ENCODE measurements around the gene UGT1A6. TPM values are rescaled to one million over a fixed set of nuclear protein-coding genes. Genes with fewer than 3 reads are reported as not detected.

The UGT1A6 gene
- total and polyA plus RNA-seq, 12 donors = not detected

DNA sequence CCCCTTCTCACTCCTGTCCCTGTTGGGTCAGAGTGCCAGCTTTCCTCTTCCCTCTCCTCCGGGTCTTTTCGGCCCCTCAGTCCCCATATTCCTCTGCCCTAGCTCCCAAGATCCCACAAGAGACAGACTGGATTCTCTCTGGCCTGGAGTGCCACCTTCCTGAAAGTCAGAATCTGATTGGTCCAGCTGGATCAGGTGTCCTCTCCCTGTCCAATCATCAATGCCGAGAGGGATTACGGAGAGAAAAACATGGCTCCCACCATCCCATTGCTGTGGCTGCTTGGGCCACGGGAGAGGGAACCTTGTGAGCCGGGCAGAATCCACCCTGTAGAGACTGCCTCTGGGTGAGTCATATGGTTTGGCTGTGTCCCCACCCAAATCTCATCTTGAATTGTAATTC, 82.7 kb downstream of the UGT1A6 start:
- Histone ChIP-seq H3K9me3 (peaks cover 0 to 9% (median 0%) of the 10 kb centered on the region in 11 donors), H3K36me3 (no peaks in the 10 kb centered on the region), H3K4me3 (no peak overlapping the region), H3K27me3 (peaks cover 0 to 19% (median 0%) of the 10 kb centered on the region in 7 donors), H3K4me1 (no peaks in the 10 kb centered on the region), H3K27ac (no peak overlapping the region)
- ATAC-seq = no peak
- intact Hi-C loops (cut with DNase I) = no loop called here
- 89 to 97% methylated on average over 6 of the region's 6 CpGs for WGBS, 2 donors
- no peak for DNase-seq
- TF ChIP-seq, protein P1, sequence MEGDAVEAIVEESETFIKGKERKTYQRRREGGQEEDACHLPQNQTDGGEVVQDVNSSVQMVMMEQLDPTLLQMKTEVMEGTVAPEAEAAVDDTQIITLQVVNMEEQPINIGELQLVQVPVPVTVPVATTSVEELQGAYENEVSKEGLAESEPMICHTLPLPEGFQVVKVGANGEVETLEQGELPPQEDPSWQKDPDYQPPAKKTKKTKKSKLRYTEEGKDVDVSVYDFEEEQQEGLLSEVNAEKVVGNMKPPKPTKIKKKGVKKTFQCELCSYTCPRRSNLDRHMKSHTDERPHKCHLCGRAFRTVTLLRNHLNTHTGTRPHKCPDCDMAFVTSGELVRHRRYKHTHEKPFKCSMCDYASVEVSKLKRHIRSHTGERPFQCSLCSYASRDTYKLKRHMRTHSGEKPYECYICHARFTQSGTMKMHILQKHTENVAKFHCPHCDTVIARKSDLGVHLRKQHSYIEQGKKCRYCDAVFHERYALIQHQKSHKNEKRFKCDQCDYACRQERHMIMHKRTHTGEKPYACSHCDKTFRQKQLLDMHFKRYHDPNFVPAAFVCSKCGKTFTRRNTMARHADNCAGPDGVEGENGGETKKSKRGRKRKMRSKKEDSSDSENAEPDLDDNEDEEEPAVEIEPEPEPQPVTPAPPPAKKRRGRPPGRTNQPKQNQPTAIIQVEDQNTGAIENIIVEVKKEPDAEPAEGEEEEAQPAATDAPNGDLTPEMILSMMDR (IDR thresholded peaks at IDR 0.05) = no peak

DNA sequence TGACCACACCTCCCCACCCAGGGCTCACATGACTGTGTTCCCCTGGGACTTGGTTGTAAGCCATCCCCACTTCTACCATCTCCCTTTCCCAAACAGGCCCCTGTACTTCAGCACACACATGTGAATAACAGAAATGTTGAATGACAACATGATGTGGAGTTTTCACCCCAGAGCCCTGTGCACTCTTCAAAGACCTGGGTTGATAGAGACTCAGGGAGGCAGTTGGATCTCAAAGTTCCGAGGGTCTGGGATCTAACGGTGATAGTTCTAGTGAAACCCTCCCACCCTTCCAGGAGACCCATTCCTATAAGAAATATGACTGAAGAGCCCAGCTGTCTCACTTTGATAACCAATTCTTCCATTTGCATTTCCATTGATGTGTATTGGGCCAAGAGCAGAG, 85.3 kb downstream of the UGT1A6 start, which contains the start of gene MROH2A:
Gene MROH2A, plus strand, starts transcription at position 301 of the 400 bp plus-strand sequence. CDS start 1,029 bp downstream, outside the sequence.
- intact Hi-C loops (cut with DNase I) = no loop called here
- WGBS, 2 donors = 76 to 83% methylated on average over 2 of the region's 2 CpGs
- TF ChIP-seq, protein P1 (IDR thresholded peaks at IDR 0.05) = no peak
- peaks cover 0 to 16% (median 0%) of the 10 kb centered on the region in 7 donors for H3K27me3 ChIP-seq
- H3K4me3 ChIP-seq = no peak within 1 kb of the TSS
- H3K36me3 ChIP-seq = no peaks in the 10 kb centered on the region
- DNase-seq (no peak), ATAC-seq (no peak)
- H3K9me3 ChIP-seq = peaks cover 0 to 9% (median 0%) of the 10 kb centered on the region in 11 donors
- H3K4me1 ChIP-seq = no peaks in the 10 kb centered on the region
- H3K27ac ChIP-seq = no peak within 1 kb of the TSS

DNA sequence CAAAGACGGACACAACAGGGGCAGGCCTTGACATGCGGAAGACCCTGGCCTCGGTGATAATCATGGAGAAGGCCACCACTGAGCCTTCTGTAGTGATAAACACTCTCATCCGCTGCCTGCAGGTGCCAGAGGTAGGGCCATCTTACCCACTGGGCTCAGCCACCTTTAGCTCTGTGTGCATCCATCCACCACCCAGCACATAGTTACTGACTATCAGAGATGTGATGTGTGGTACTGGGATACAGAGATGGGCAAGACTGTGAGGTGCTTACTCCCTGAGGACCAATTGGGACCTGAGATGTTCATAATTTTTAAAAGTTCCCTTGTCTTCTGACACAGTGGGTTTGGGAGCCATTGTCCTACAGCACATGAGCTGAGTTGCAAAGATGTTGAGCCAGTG, 87.0 kb downstream of the UGT1A6 start:
- Histone ChIP-seq H3K4me3 (no peak overlapping the region), H3K27ac (no peak overlapping the region), H3K36me3 (no peaks in the 10 kb centered on the region), H3K27me3 (peaks cover 0 to 21% (median 0%) of the 10 kb centered on the region in 7 donors), H3K4me1 (no peaks in the 10 kb centered on the region), H3K9me3 (peaks cover 0 to 9% (median 0%) of the 10 kb centered on the region in 11 donors)
- 86 to 89% methylated on average over 4 of the region's 4 CpGs for WGBS, 2 donors
- ATAC-seq (no peak), DNase-seq (no peak)
- intact Hi-C loops (cut with DNase I) = no loop called here
- TF ChIP-seq, protein P1 (IDR thresholded peaks at IDR 0.05) = no peak

DNA sequence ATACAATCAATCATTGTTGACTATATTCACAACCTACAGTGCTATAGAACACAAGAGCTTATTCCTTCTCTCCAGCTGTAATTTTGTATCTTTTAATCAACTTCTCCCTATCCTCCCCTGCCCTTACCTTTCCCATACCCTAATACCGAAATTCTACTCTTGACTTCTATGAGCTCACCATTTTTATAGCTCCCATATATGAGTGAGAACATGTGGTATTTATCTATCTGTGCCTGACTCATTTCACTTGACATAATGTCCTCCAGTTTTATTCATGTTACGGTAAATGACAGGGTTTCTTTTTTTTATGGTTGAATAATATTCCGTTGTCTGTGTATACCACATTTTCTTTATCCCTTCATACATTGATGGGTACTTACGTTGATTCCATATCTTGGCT, 88.1 kb downstream of the UGT1A6 start:
- peaks cover 0 to 21% (median 0%) of the 10 kb centered on the region in 7 donors for H3K27me3 ChIP-seq
- H3K4me1 ChIP-seq = no peaks in the 10 kb centered on the region
- peaks cover 0 to 9% (median 0%) of the 10 kb centered on the region in 11 donors for H3K9me3 ChIP-seq
- TF ChIP-seq, protein P1 (IDR thresholded peaks at IDR 0.05) = no peak
- no peak overlapping the region for H3K4me3 ChIP-seq
- no peak overlapping the region for H3K27ac ChIP-seq
- intact Hi-C loops (cut with DNase I) = no loop called here
- 87 to 90% methylated on average over 4 of the region's 4 CpGs for WGBS, 2 donors
- no peaks in the 10 kb centered on the region for H3K36me3 ChIP-seq
- no peak for DNase-seq
- no peak for ATAC-seq

Data from heart right ventricle (tissue), 16 donors.